NT2/D1 (cell line): ENCODE data around the gene OSM.

Experiments
- YY1 ChIP-seq: IDR thresholded peaks from 2 replicates; pipeline ENCODE4 v1.6.1; 2011; ENCODE audit not compliant: insufficient read length, insufficient read depth
- ZNF274 ChIP-seq: IDR thresholded peaks from 2 replicates; pipeline ENCODE4 v1.6.1; 2011; ENCODE audit warnings: mild to moderate bottlenecking, low read depth, low read length

DNA sequence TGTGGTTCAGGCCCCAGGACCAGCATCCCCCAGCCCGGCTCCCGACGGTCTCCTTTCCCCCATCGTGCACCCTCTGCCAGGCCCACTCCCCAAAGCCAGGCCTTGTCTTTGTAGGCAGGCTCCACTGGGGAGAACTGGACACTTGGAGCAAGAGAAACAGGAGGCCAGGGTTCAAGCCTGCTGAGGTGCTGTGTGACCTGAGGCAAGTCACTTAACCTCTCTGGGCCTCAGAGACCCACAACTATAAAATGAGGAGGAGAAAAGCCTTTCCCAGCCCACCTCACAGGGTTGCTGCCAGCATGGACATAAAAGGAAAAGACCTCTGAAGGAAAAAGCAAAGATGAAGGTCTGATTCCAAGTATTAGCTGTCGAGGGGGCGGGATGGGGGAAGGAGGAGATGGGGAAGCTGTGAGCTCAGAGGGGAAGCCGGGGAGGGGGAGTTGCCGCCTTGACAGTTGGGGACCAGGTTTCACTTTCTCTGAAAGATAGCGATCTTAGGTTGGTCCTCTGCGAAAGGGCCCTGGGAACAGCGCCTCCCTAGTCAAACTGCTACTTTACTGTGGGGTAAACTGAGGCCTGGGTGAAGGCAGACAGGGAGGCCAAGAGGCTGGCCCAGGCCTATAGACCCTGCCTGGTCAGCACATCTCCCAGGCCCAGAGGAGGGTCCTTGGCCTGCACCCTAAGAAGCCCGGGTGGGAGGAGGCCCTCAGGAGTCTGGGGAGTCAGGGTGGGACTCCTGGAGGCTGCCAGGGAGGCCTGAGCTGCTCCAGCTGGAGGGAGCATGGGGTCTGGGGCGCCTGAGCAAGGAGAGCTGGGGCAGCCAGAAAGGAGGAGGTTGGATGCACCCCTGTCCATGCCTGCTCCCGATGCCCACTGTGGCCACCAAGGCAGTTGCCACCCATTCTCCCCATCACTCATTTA lies 991 bp upstream of the OSM start:
- no peak for TF ChIP-seq ZNF274
- no peak for TF ChIP-seq YY1
